Immature natural killer cell (primary cell): ENCODE measurements around the gene ZNF385A. TPM values are rescaled to one million over a fixed set of nuclear protein-coding genes. Genes with fewer than 3 reads are reported as not detected.

Experiments used
- DNase-seq, 3 donors: peaks; one replicate each; pipeline ENCODE4 v3.0.0; 2022; ENCODE audit warnings: mixed read lengths in 1 of 3
- H3K27ac Mint-ChIP-seq, 6 donors: one replicate each; pipeline ENCODE4 v1.8.0; 2020; ENCODE audit warnings: mixed read lengths in 6 of 6, mild to moderate bottlenecking in 5 of 6, inconsistent platforms in 4 of 6, moderate library complexity in 3 of 6
- H3K27me3 Mint-ChIP-seq, 3 donors: one replicate each; pipeline ENCODE4 v1.8.0; 2020 to 2021; ENCODE audit warnings: low read depth in 3 of 3, mild to moderate bottlenecking in 3 of 3, mixed read lengths in 3 of 3, moderate library complexity in 3 of 3, inconsistent platforms in 1 of 3
- H3K36me3 Mint-ChIP-seq, 3 donors: one replicate each; pipeline ENCODE4 v1.8.0; 2020; ENCODE audit warnings: mixed read lengths in 3 of 3, inconsistent platforms in 2 of 3, mild to moderate bottlenecking in 2 of 3
- H3K4me1 Mint-ChIP-seq, 2 donors: one replicate each; pipeline ENCODE4 v1.8.0; 2020; ENCODE audit warnings: inconsistent platforms in 2 of 2, mild to moderate bottlenecking in 2 of 2, mixed read lengths in 2 of 2, moderate library complexity in 1 of 2
- H3K4me3 Mint-ChIP-seq, 5 donors: one replicate each; pipeline ENCODE4 v1.8.0; 2020; ENCODE audit warnings: mild to moderate bottlenecking in 5 of 5, mixed read lengths in 5 of 5, inconsistent platforms in 3 of 5, moderate library complexity in 3 of 5
- H3K9me3 Mint-ChIP-seq, 6 donors: one replicate each; pipeline ENCODE4 v1.8.0; 2020; ENCODE audit warnings: mild to moderate bottlenecking in 6 of 6, mixed read lengths in 6 of 6, inconsistent platforms in 4 of 6, moderate library complexity in 3 of 6
- polyA plus RNA-seq, 3 donors: library from polyadenylated mRNA; unstranded; fragments of 300-500 nt; fragmentation: Illumina TruSeq; gene quantifications; one replicate each; pipeline ENCODE4 v1.2.3, GENCODE V29; 2021

The ZNF385A gene
- polyA plus RNA-seq, 3 donors from 2014 or later = 1.8 to 2.7 (median 2.2) TPM

DNA sequence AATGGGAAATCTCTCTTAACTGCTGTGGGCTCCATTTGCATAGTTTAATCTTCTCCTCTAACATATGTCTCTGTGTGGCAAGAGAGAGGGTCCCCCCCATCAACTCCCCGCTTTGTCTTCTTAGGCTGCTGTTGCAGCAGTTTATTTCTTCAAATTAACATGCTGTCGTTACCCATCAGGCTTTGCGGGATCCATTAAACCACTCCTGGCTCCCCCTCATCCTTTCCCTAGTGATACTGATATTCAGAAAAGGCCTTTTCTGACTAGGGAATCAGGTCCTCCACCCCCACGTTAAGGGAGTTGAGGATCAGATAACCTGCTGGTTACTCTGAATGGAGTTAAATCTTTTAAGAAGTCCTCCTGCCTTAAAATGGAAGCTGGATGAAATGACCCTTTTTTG is 35.5 kb downstream of the ZNF385A start:
- H3K27ac Mint-ChIP-seq = no peak overlapping the region

GRCh38 chr12:54341378-54342300 is 42.9 kb downstream of the ZNF385A start:
- Mint-ChIP-seq H3K9me3 (no peaks in the 10 kb centered on the region), H3K4me1 (peaks cover 7 to 18% of the 10 kb centered on the region in 2 donors), H3K36me3 (peaks cover 15 to 48% (median 23%) of the 10 kb centered on the region in 3 donors), H3K27me3 (peaks cover 0 to 3% (median 0%) of the 10 kb centered on the region in 3 donors), H3K4me3 (no peak overlapping the region), H3K27ac (peak overlapping the region in 2 of 6 donors; percentile 27 to 34)
- no peak for DNase-seq

More for the DNA sequence above, 35.5 kb downstream of the ZNF385A start:
- H3K27me3 Mint-ChIP-seq = peaks cover 0 to 5% (median 0%) of the 10 kb centered on the region in 3 donors
- no peaks in the 10 kb centered on the region for H3K9me3 Mint-ChIP-seq
- no peaks in the 10 kb centered on the region for H3K4me1 Mint-ChIP-seq
- no peak overlapping the region for H3K4me3 Mint-ChIP-seq
- no peak for DNase-seq
- H3K36me3 Mint-ChIP-seq = peaks cover 30 to 52% (median 32%) of the 10 kb centered on the region in 3 donors

GRCh38 chr12:54340846-54341245 is 43.7 kb downstream of the ZNF385A start:
- Mint-ChIP-seq H3K4me3 (no peak overlapping the region), H3K4me1 (peaks cover 8 to 23% of the 10 kb centered on the region in 2 donors), H3K36me3 (peaks cover 15 to 48% (median 23%) of the 10 kb centered on the region in 3 donors), H3K27me3 (peaks cover 0 to 3% (median 0%) of the 10 kb centered on the region in 3 donors), H3K27ac (peak overlapping the region in 1 of 6 donors; percentile 27), H3K9me3 (no peaks in the 10 kb centered on the region)
- no peak for DNase-seq

- Mint-ChIP-seq H3K4me3 (no peak overlapping the region), H3K36me3 (peaks cover 15 to 38% (median 19%) of the 10 kb centered on the region in 3 donors), H3K9me3 (no peaks in the 10 kb centered on the region), H3K27me3 (peaks cover 0 to 1% (median 0%) of the 10 kb centered on the region in 3 donors), H3K4me1 (peaks cover 9 to 26% of the 10 kb centered on the region in 2 donors), H3K27ac (no peak overlapping the region)
- no peak for DNase-seq
These were observed 45.7 kb downstream of the ZNF385A start for GRCh38 chr12:54338698-54339296.

DNA sequence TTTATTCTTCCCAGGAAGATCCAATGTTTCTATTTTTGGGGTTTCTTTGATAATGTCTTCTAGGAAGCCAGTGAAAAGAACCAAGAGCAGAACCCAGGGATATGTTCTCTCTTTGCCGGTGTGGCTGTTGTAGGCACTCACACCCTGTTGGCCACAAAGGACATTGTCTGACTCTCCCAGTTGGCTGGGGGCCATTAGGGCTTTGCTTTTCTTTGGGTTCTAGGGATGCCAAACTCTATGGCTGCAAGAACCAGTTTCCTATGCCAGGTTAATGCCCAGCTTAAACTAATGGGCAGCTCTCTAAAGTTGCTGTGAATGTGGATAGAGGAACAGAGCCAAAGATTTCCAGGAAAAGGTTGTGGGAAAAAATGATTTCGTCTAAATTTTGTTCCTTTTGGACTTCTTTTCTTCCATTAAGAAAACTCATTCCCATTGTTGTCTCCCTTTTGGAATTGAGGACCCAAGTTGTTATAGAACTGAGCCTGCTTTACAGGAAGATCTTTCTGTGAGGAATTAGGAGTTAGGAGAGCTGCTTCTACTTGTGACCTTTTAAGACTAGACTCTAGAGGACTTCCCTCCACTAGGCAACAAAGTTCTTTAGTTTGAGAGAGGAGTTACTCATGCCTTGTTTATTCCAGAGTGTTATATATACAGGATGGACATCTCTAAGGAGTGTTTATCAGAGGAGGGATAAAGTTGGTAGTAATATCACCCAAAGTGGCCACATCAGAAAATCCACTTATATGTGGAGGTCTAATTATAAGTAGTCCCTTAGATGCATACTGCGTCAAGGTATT is 46.5 kb downstream of the ZNF385A start:
- peaks cover 0 to 1% (median 0%) of the 10 kb centered on the region in 3 donors for H3K27me3 Mint-ChIP-seq
- H3K36me3 Mint-ChIP-seq = peaks cover 13 to 31% (median 15%) of the 10 kb centered on the region in 3 donors
- H3K4me1 Mint-ChIP-seq = peaks cover 13 to 32% of the 10 kb centered on the region in 2 donors

GRCh38 chr12:54337280-54337842 is 47.2 kb downstream of the ZNF385A start:
- peaks cover 9 to 25% (median 12%) of the 10 kb centered on the region in 3 donors for H3K36me3 Mint-ChIP-seq
- peaks cover 15 to 32% of the 10 kb centered on the region in 2 donors for H3K4me1 Mint-ChIP-seq
- peak overlapping the region in 2 of 6 donors; percentile 2 to 66 for H3K27ac Mint-ChIP-seq
- DNase-seq = no peak
- H3K27me3 Mint-ChIP-seq = peaks cover 0 to 1% (median 0%) of the 10 kb centered on the region in 3 donors
- no peaks in the 10 kb centered on the region for H3K9me3 Mint-ChIP-seq
- no peak overlapping the region for H3K4me3 Mint-ChIP-seq

More for the DNA sequence above, 46.5 kb downstream of the ZNF385A start:
- no peak overlapping the region for H3K4me3 Mint-ChIP-seq
- DNase-seq = no peak
- peak overlapping the region in 2 of 6 donors; percentile 2 to 66 for H3K27ac Mint-ChIP-seq
- H3K9me3 Mint-ChIP-seq = no peaks in the 10 kb centered on the region

DNA sequence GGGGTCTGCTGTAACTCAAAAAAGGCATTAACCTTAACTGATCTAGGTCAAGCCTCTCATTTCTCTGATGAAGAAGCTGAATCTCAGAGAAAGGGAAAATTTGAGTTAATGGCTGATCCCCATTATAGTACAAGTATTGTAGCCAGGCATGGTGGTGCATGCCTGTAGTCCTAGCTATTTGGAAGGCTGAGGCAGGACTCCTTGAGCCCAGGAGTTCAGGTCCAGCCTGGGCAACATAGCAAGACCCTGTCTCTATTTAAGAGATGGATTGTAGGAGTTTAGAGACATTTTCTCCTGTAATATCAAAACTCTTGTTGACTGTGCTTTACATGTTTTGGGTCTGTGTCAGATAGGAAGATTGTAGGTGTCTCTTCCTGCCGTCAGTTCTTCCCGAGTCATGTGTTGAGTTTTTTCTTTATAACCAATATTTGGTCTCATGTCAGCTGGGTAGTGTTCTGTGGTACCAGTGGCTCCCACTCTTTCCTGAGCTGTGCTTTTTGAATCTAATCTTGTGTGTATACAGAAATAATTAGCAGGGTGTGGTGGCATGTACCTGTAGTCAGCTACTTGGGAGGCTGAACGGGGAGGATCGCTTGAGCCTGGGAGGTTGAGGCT is 51.0 kb downstream of the ZNF385A start:
- Mint-ChIP-seq H3K4me3 (no peak overlapping the region), H3K27ac (peak overlapping the region in 4 of 6 donors; percentile 29 to 67 (median 52)), H3K9me3 (no peaks in the 10 kb centered on the region), H3K36me3 (no peaks in the 10 kb centered on the region), H3K4me1 (peaks cover 35 to 57% of the 10 kb centered on the region in 2 donors), H3K27me3 (peaks cover 0 to under 1% (median 0%) of the 10 kb centered on the region in 3 donors)
- DNase-seq = no peak

- DNase-seq = no peak
- H3K4me1 Mint-ChIP-seq = peaks cover 39 to 61% of the 10 kb centered on the region in 2 donors
- peaks cover 0 to 2% (median 0%) of the 10 kb centered on the region in 3 donors for H3K27me3 Mint-ChIP-seq
- H3K4me3 Mint-ChIP-seq = peak overlapping the region; percentile 18 to 59 (median 43)
- H3K36me3 Mint-ChIP-seq = no peaks in the 10 kb centered on the region
- H3K27ac Mint-ChIP-seq = peak overlapping the region; percentile 81 to 88 (median 84)
- H3K9me3 Mint-ChIP-seq = no peaks in the 10 kb centered on the region
These were observed 53.1 kb downstream of the ZNF385A start for GRCh38 chr12:54331461-54331860.

DNA sequence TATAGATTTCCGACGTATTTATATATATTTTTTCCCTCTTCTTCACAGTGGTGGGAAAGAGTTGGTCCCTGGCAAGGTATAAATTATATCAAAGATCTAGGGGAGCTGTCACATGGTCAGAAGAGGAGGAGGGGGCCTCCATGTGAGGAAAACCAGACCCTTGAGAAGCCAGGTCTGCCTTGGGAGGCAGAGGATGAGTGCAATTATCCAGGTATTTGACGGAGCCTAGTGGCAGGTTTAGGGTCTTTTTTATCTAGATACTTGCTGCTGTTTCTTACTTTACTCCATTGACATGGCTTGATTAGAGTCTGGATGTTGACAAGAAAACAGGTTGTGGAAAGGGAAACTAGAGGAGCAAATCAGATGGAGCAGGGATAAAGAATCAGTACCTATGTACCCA is 54.1 kb downstream of the ZNF385A start:
- H3K27ac Mint-ChIP-seq = peak overlapping the region; percentile 81 to 88 (median 87)
- H3K9me3 Mint-ChIP-seq = no peaks in the 10 kb centered on the region
- H3K4me1 Mint-ChIP-seq = peaks cover 43 to 61% of the 10 kb centered on the region in 2 donors
- no peaks in the 10 kb centered on the region for H3K36me3 Mint-ChIP-seq
- H3K4me3 Mint-ChIP-seq = peak overlapping the region in 4 of 5 donors; percentile 44 to 59 (median 59)
- peaks cover 0 to 2% (median 0%) of the 10 kb centered on the region in 3 donors for H3K27me3 Mint-ChIP-seq
- no peak for DNase-seq

- Mint-ChIP-seq H3K4me1 (peaks cover 48 to 68% of the 10 kb centered on the region in 2 donors), H3K27me3 (peaks cover 4 to 7% (median 4%) of the 10 kb centered on the region in 3 donors), H3K4me3 (no peak overlapping the region), H3K36me3 (peaks cover 0 to 3% (median 0%) of the 10 kb centered on the region in 3 donors), H3K9me3 (no peaks in the 10 kb centered on the region), H3K27ac (peak overlapping the region; percentile 35 to 86 (median 75))
- DNase-seq = no peak
These were observed 54.8 kb downstream of the ZNF385A start for GRCh38 chr12:54329759-54330158.

DNA sequence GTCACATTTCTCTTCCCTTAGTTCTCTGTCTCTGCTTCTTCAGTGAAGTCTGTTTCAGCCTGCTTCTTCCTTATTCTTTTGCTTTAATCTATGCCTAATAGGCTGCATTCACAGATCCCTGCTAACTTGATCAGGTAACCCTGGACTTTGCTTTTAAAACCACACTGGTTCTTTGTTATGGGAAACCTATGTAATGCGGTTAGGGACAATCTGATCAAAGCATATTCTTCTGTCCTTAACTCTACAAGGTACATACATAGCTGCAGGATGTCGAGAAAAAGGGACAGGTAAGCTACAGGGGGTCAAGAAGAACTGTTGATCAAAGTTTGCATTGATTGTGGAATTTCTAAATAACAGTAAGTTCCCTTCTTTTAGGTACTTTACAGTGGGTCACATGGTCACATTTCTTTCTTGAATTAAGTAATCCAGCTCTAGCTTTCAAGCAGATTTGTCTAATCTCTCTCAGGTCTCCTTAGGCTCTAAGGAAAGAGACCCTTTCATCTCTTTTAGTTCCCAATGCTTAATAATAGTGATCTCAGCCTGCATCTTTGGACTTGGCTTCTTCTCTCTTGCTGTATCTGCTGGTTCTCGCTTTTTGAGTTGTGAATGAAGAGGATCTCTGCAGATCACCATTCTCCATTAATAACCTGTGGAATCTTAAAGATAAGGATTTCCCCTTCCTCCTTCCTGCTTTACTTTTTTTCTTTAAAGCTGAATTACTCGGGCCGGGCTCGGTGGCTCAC is 55.8 kb downstream of the ZNF385A start:
- Mint-ChIP-seq H3K36me3 (peaks cover 0 to 3% (median 0%) of the 10 kb centered on the region in 3 donors), H3K9me3 (no peaks in the 10 kb centered on the region), H3K27ac (peak overlapping the region; percentile 2 to 81 (median 70)), H3K4me1 (peaks cover 53 to 74% of the 10 kb centered on the region in 2 donors), H3K27me3 (peaks cover 5 to 8% (median 7%) of the 10 kb centered on the region in 3 donors), H3K4me3 (peak overlapping the region in 2 of 5 donors; percentile 21 to 29)
- no peak for DNase-seq
